MCF 10A (cell line): ENCODE results near the gene CHN1. TPM values are rescaled to one million over a fixed set of nuclear protein-coding genes. Genes with fewer than 3 reads are reported as not detected.
A peak's percentile ranks its signal among the peaks of the same experiment; 100 is the strongest.

Experiments
- BruUV-seq: library from RNA; stranded (reverse); fragments of 400-500 nt; replicated peaks from 2 replicates; lab custom pipeline; 2021; lab: Mats Ljungman, UMichigan
- CTCF ChIA-PET: fragments of 300-600 bp; sonication (Branson Sonifier 250); formaldehyde crosslinking; extraction: SDS; loops from one replicate; lab custom pipeline; 2021; ENCODE audit warnings: antibody characterized with exemption, inconsistent platforms; lab: Yijun Ruan, JAX
- POLR2A ChIA-PET: fragments of 300-600, 350-650 bp; sonication (Branson Sonifier 250); formaldehyde crosslinking; extraction: SDS; loops from one replicate; lab custom pipeline; 2020; ENCODE audit warnings: antibody characterized with exemption, inconsistent platforms; lab: Yijun Ruan, JAX
- DNase-seq: peaks from one replicate; pipeline ENCODE4 v3.0.0-alpha.2; 2018; ENCODE audit not compliant: unreplicated experiment
- H3K27ac Mint-ChIP-seq: one replicate; pipeline ENCODE4 v1.8.0; 2022; ENCODE audit warnings: mild to moderate bottlenecking, low read depth, mixed read lengths; ENCODE audit not compliant: unreplicated experiment
- H3K27me3 Mint-ChIP-seq: one replicate; pipeline ENCODE4 v1.8.0; 2022; ENCODE audit warnings: mixed read lengths; ENCODE audit not compliant: insufficient read depth, unreplicated experiment
- H3K36me3 Mint-ChIP-seq: one replicate; pipeline ENCODE4 v1.8.0; 2022; ENCODE audit warnings: mild to moderate bottlenecking, moderate library complexity, mixed read lengths; ENCODE audit not compliant: insufficient read depth, unreplicated experiment
- H3K4me1 Mint-ChIP-seq: one replicate; pipeline ENCODE4 v1.8.0; 2022; ENCODE audit warnings: mixed read lengths; ENCODE audit not compliant: insufficient read depth, unreplicated experiment
- H3K4me3 Mint-ChIP-seq: one replicate; pipeline ENCODE4 v1.8.0; 2022; ENCODE audit warnings: mild to moderate bottlenecking, moderate library complexity, mixed read lengths; ENCODE audit not compliant: unreplicated experiment
- H3K9me3 Mint-ChIP-seq: one replicate; pipeline ENCODE4 v1.8.0; 2022; ENCODE audit warnings: mixed read lengths; ENCODE audit not compliant: unreplicated experiment
- intact Hi-C: fragments of 100-400 bp; cut with micrococcal nuclease; formaldehyde crosslinking; loops from 2 replicates; pipeline ENCODE4 v1.14.1; 2022
- total RNA-seq: library from RNA; stranded (reverse); gene quantifications from 2 replicates; pipeline ENCODE4 v1.2.3, GENCODE V29; 2022
- TF ChIP-seq, protein P1 (sequence below): fragments of 200-600 bp; IDR thresholded peaks from one replicate; pipeline ENCODE4 v1.8.0; 2022; ENCODE audit warnings: antibody characterized with exemption, mild to moderate bottlenecking; ENCODE audit not compliant: unreplicated experiment

The CHN1 gene
- total RNA-seq, 1 experiment from 2014 or later: 6.0 TPM

DNA sequence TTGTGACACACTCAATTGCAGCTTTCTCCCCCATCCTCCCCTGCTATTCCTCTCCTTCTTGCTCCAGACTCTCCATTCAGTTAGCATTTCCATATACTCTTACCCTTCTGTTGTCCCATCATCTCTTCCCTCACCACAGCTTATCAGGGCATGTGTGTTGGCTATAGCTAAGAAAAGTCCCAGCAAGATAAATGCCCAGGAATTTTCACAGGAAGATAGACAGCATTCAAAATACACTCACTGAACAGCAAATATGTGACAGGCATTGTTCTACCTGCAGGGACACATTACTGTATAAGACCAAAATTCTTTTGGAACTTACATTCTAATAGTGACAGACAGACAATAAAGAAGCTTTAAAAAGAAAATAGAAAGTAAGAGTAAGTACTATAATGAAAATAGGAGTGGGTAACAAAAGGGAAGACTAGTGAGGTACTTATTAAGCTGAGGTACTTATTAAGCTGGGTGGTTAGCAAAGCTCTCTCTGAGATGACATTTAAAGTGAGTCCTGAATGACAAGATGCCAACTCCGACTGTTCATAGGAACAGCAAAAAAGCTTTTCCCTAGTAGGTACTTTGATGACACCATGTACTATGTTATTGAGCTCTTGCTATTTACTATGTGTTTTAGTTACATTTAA, 86.2 kb downstream of the CHN1 start:
- Mint-ChIP-seq H3K9me3 (no peaks in the 10 kb centered on the region), H3K4me1 (no peaks in the 10 kb centered on the region), H3K27me3 (no peaks in the 10 kb centered on the region), H3K4me3 (no peak overlapping the region), H3K36me3 (no peaks in the 10 kb centered on the region), H3K27ac (no peak overlapping the region)
- TF ChIP-seq, protein P1, sequence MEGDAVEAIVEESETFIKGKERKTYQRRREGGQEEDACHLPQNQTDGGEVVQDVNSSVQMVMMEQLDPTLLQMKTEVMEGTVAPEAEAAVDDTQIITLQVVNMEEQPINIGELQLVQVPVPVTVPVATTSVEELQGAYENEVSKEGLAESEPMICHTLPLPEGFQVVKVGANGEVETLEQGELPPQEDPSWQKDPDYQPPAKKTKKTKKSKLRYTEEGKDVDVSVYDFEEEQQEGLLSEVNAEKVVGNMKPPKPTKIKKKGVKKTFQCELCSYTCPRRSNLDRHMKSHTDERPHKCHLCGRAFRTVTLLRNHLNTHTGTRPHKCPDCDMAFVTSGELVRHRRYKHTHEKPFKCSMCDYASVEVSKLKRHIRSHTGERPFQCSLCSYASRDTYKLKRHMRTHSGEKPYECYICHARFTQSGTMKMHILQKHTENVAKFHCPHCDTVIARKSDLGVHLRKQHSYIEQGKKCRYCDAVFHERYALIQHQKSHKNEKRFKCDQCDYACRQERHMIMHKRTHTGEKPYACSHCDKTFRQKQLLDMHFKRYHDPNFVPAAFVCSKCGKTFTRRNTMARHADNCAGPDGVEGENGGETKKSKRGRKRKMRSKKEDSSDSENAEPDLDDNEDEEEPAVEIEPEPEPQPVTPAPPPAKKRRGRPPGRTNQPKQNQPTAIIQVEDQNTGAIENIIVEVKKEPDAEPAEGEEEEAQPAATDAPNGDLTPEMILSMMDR: no peak
- intact Hi-C loops: no loop called here
- POLR2A ChIA-PET: interaction anchor here (0.9 kb wide), 1 partner anchor 34 kb away, joined by 3 read pairs; no protein-coding TSS in a partner anchor
- DNase-seq: no peak
- CTCF ChIA-PET: interaction anchor here (1.1 kb wide), 1 partner anchor 147 kb away, joined by 9 read pairs; no protein-coding TSS in a partner anchor
- no TSS peak for BruUV-seq

DNA sequence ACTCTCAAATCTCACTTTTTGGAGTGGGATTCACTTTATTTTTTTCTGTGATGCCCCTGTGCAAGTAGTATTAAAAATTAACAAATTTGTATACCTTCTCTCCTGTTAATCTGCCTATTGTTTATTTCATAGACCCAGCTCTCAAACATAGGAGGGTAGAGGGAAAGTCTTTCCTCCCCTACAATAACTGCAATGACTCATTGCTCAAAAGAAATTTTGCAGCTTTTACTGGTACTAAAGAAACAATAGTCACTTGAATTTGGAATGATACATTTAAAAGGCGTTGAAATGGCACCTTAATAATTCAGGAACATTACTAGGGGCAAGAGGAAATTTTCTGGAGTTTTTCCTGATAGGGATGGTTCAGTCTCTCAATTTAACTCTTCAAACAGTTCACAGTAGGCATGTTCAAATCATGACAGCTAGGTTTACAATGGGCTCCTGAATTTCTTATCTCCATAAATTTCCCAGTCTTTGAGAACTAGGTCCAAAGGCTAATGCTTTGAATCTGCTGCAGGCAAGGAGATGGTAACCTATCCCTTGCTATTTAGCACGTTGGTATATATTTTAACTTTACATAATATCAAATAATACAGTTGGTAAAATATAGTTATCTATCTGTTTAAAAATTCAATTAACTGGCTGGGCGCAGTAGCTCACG, 88.8 kb downstream of the CHN1 start:
- CTCF ChIA-PET: no interaction called here
- Mint-ChIP-seq H3K36me3 (no peaks in the 10 kb centered on the region), H3K27me3 (no peaks in the 10 kb centered on the region), H3K9me3 (no peaks in the 10 kb centered on the region), H3K27ac (no peak overlapping the region), H3K4me3 (no peak overlapping the region), H3K4me1 (no peaks in the 10 kb centered on the region)
- BruUV-seq: no TSS peak
- DNase-seq: no peak
- TF ChIP-seq, protein P1: no peak
- POLR2A ChIA-PET: interaction anchor here (0.5 to 0.6 kb wide), 2 partner anchors 17 to 1869 kb away, joined by 3 to 4 read pairs; no protein-coding TSS in a partner anchor
- intact Hi-C loops: no loop called here

DNA sequence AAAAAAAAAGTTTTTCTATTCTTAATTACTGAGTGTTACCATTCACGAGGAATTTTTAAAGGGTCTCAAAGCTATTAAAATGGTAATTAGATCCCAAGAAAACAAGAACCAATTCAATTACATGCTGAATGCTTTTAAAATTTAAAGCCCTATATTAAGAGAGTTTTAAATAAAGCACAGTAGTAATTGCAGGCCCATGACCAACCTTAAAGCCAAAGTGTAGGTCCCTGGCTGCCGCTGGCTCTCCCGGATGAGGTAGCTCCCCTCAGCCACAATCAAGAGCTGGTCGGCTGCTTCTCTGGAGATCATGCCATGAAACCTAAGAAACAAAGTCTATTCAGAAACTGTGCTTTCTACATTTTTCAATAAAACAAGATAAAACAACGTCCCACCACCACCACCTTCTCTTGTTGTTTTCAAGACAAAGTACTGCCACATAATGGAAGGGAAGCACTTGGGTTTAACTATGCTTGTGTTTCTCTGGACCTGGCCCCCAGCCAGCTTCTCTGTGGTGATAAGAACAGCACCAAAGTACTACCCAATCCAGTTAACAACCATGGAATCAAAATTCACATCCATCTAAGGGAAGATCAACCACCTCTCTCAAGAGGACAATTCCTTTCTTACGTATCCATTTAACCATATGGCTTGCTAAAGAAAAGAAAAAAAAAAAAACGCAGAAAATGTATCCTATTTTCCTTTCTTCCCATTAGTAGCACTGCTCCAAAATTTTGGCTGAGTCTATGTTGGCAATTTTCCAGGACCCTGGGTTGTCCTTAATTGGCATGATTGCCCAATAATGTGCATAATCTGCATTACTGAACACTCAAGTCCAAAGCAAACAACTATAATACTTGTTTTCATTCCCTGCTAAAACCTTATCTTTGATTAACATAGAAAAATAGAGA, 90.1 kb downstream of the CHN1 start:
- no TSS peak for BruUV-seq
- TF ChIP-seq, protein P1: no peak
- H3K27ac Mint-ChIP-seq: no peak overlapping the region
- intact Hi-C loops: no loop called here
- no peaks in the 10 kb centered on the region for H3K36me3 Mint-ChIP-seq
- H3K27me3 Mint-ChIP-seq: no peaks in the 10 kb centered on the region
- peak; percentile 39 for DNase-seq
- no peaks in the 10 kb centered on the region for H3K4me1 Mint-ChIP-seq
- ChIA-PET POLR2A (interaction anchor here (0.6 to 0.7 kb wide), 3 partner anchors 33 to 207 kb away, joined by 3 to 4 read pairs (median 4); no protein-coding TSS in a partner anchor), CTCF (interaction anchor here (0.7 to 1.2 kb wide), 2 partner anchors 15 to 71 kb away, joined by 3 to 4 read pairs; no protein-coding TSS in a partner anchor)
- H3K4me3 Mint-ChIP-seq: no peak overlapping the region
- H3K9me3 Mint-ChIP-seq: no peaks in the 10 kb centered on the region
